ENCODE results near the gene PGP. TPM values are rescaled to one million over a fixed set of nuclear protein-coding genes. Genes with fewer than 3 reads are reported as not detected.

Gene PGP
- total and polyA plus RNA-seq, 4 experiments from 2014 or later = 7.8 to 27.3 (median 19.7) TPM

DNA sequence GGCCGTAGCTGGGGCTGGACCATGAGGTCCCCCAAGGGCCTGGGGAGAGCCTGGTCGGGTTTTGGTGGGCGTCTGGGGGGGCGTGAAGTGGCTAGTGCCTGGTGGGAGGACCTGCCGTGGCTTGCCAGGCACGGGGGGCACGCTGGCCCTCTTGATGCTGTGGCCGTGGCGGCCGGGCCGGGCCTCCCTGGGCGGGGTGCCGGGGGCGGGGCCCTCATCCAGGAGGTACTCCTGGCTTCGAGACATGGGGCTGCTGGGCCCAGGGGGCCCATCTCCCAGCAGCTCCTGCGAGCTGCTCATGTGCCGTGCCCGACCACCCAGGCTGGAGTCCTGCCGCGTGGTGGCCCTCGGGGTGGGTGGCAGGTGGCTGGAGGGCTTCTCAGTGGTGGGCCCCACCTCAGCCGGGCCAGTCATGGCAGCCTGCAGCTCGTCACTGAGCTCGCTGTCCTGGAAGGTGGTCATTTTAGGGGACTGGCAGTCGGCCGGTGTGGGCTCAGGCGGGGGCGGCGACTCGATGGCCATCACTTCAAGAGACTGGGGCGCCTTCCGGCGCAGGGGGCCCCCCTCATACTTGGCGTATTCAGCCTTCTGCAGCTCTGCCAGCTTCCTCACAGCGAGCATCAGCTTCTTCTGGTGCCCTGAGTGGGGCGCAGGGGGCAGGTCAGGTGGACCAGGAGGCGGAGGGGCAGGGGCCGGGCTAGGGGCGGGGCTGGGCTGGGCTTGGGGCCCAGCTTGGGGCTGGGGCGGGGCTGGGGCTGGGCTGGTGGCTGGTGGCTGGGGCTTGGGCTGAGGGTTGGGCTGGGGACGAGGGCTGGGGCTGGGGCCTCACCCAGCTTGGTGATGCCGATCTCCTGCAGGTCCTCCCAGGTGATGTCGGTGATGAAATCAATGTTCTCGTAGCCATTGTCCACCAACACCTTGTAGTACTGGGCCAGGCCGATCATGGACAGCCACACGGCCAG lies 33.4 kb downstream of the PGP start:
- Histone ChIP-seq H3K9me3 (ENCODE audit: control insufficient read depth in 1 of 2, low read length in 2 of 2) (no peaks in the 10 kb centered on the region), H3K4me3 (ENCODE audit: low read length in 2 of 2) (no peak overlapping the region), H3K36me3 (ENCODE audit: insufficient read depth, low read length) (no peaks in the 10 kb centered on the region), H3K27me3 (ENCODE audit: insufficient read depth, low read length) (no peaks in the 10 kb centered on the region), H3K4me1 (ENCODE audit: insufficient read depth, low read length) (no peaks in the 10 kb centered on the region), H3K27ac (ENCODE audit: low read depth, low read length) (no peak overlapping the region)
- Mint-ChIP-seq H3K27me3 (no peaks in the 10 kb centered on the region), H3K9me3 (no peaks in the 10 kb centered on the region), H3K4me1 (peaks cover 0 to 7% (median 2%) of the 10 kb centered on the region in 4 donors), H3K27ac (no peak overlapping the region), H3K4me3 (no peak overlapping the region), H3K36me3 (peaks cover 0 to under 1% of the 10 kb centered on the region in 2 donors)
- CTCF ChIA-PET (ENCODE audit: partially characterized antibody) = no interaction called here
- intact Hi-C loops (cut with micrococcal nuclease) = no loop called here
- no peak for DNase-seq
- POLR2A ChIA-PET (ENCODE audit: partially characterized antibody) = no interaction called here

DNA sequence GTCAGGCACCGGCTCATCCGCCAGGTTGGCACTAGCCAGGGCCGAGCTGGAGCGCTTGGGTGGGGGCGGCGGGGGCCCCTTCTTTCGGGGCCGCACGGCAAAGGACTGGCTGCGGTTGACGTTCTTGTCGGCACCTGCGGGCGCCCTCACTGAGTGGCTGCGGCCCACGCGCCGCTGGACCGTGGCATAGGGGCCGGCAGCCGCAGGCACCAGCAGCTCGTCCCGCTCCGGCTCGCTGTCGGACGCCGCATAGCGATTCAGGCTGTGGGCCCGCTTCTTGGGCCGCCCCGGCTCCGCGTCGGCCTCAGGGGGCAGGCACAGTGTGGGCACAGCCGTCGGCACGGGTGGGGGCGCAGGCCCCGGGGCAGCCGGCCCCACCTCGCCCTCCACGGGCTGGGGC lies 34.2 kb downstream of the PGP start:
- ChIA-PET CTCF (ENCODE audit: partially characterized antibody) (no interaction called here), POLR2A (ENCODE audit: partially characterized antibody) (no interaction called here)
- Histone ChIP-seq H3K9me3 (ENCODE audit: control insufficient read depth in 1 of 2, low read length in 2 of 2) (no peaks in the 10 kb centered on the region), H3K4me1 (ENCODE audit: insufficient read depth, low read length) (no peaks in the 10 kb centered on the region), H3K36me3 (ENCODE audit: insufficient read depth, low read length) (no peaks in the 10 kb centered on the region), H3K4me3 (ENCODE audit: low read length in 2 of 2) (no peak overlapping the region), H3K27me3 (ENCODE audit: insufficient read depth, low read length) (no peaks in the 10 kb centered on the region), H3K27ac (ENCODE audit: low read depth, low read length) (no peak overlapping the region)
- Mint-ChIP-seq H3K9me3 (no peaks in the 10 kb centered on the region), H3K4me1 (peaks cover 0 to 7% (median 2%) of the 10 kb centered on the region in 4 donors), H3K27me3 (no peaks in the 10 kb centered on the region), H3K4me3 (no peak overlapping the region), H3K36me3 (peaks cover 0 to 6% of the 10 kb centered on the region in 2 donors), H3K27ac (no peak overlapping the region)
- DNase-seq = no peak
- intact Hi-C loops (cut with micrococcal nuclease) = no loop called here

DNA sequence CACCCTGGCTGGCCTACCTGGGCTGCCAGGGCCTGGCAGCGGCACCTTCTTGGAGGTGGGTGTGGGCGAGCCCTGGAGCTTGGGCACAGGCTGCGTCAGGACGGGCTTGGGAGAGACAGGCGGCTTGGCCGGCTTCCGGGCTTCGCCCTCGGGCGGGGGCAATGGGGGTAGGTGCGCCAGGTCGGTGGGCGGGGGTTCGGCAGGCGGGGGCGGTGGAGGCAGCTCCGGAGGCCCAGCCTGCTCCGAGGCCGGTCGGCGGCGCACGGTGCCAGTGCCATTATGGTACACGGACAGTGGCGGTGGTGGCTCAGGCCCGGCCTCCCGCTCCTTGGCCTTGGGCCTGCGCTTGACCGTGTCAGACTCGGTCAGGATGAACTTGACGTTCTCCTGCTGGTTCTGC lies 35.1 kb downstream of the PGP start:
- Histone ChIP-seq H3K27ac (ENCODE audit: low read depth, low read length) (no peak overlapping the region), H3K4me1 (ENCODE audit: insufficient read depth, low read length) (no peaks in the 10 kb centered on the region), H3K36me3 (ENCODE audit: insufficient read depth, low read length) (no peaks in the 10 kb centered on the region), H3K9me3 (ENCODE audit: control insufficient read depth in 1 of 2, low read length in 2 of 2) (no peaks in the 10 kb centered on the region), H3K27me3 (ENCODE audit: insufficient read depth, low read length) (no peaks in the 10 kb centered on the region), H3K4me3 (ENCODE audit: low read length in 2 of 2) (no peak overlapping the region)
- H3K27me3 Mint-ChIP-seq = no peaks in the 10 kb centered on the region
- DNase-seq = no peak
- no peaks in the 10 kb centered on the region for H3K9me3 Mint-ChIP-seq
- H3K36me3 Mint-ChIP-seq = peaks cover 0 to 8% of the 10 kb centered on the region in 2 donors
- POLR2A ChIA-PET (ENCODE audit: partially characterized antibody) = no interaction called here
- H3K4me1 Mint-ChIP-seq = peaks cover 0 to 7% (median 2%) of the 10 kb centered on the region in 4 donors
- CTCF ChIA-PET (ENCODE audit: partially characterized antibody) = no interaction called here
- intact Hi-C loops (cut with micrococcal nuclease) = no loop called here
- no peak overlapping the region for H3K4me3 Mint-ChIP-seq
- no peak overlapping the region for H3K27ac Mint-ChIP-seq

DNA sequence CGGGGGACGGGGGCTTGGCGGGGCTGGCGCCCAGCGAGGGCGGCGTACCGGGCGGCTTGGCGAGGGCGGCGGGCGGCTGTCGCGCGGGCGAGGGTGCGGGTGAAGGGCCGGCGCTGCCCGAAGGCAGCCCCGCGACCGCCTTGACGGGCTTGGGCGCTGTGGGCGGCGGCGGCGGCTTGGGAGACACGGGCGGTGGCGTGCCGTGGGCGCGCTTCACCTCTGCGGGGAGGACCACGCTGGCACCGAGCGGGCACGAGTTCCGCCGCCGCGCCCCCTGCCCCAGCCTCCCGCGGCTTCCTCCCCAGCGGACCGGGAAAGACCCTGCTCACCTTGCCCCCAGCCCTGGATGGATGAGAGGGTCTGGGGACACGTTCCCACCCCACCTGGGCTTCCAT lies 35.5 kb downstream of the PGP start:
- peaks cover 0 to 7% (median 2%) of the 10 kb centered on the region in 4 donors for H3K4me1 Mint-ChIP-seq
- Histone ChIP-seq H3K27me3 (ENCODE audit: insufficient read depth, low read length) (no peaks in the 10 kb centered on the region), H3K4me3 (ENCODE audit: low read length in 2 of 2) (no peak overlapping the region), H3K9me3 (ENCODE audit: control insufficient read depth in 1 of 2, low read length in 2 of 2) (no peaks in the 10 kb centered on the region), H3K36me3 (ENCODE audit: insufficient read depth, low read length) (peaks cover 1% of the 10 kb centered on the region), H3K27ac (ENCODE audit: low read depth, low read length) (no peak overlapping the region), H3K4me1 (ENCODE audit: insufficient read depth, low read length) (no peaks in the 10 kb centered on the region)
- no peak overlapping the region for H3K27ac Mint-ChIP-seq
- intact Hi-C loops (cut with micrococcal nuclease) = no loop called here
- POLR2A ChIA-PET (ENCODE audit: partially characterized antibody) = no interaction called here
- no peak overlapping the region for H3K4me3 Mint-ChIP-seq
- H3K36me3 Mint-ChIP-seq = peaks cover 0 to 12% of the 10 kb centered on the region in 2 donors
- H3K27me3 Mint-ChIP-seq = no peaks in the 10 kb centered on the region
- CTCF ChIA-PET (ENCODE audit: partially characterized antibody) = no interaction called here
- H3K9me3 Mint-ChIP-seq = no peaks in the 10 kb centered on the region
- DNase-seq = no peak

DNA sequence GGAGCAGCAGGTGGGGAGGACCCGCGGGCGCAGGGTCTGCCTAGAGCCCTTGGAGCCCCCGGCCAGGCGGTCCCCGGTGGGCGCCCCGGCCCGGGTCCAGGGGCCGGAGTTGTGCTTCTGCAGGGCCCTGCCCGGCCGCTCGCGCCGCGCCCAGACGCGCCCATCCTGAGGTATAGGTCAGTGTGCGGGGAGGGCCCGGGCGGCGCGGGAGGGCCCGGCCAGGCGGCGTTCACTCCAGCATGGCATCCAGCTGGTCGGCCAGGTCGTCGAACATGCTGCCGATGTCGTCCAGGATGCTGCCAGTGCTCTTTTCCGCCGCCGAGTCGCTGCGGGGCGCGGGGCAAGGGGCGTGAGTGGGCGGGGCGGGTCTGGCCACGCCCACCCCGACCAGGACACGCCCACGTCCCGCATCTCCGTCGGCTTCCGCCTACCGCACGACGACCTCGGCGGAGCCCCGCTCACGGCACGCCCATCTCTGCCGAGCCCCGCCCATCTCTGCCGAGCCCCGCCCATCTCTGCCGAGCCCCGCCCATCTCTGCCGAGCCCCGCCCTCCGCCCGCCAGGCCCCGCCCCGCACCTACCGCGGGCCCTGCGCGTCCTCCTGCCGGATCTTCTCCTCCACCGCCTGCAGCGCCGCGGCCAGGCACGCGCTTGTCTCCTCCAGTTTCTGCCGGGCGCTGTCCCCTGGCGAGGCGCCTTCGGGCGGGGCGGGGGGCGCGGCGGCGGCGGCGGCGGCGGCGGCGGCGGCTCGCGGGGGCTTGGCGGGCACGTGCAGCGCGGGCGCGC lies 36.1 kb downstream of the PGP start:
- no peaks in the 10 kb centered on the region for H3K9me3 Mint-ChIP-seq
- no peaks in the 10 kb centered on the region for H3K27me3 ChIP-seq (ENCODE audit: insufficient read depth, low read length)
- DNase-seq = peak in 4 of 5 donors; percentile 28 to 56 (median 47)
- intact Hi-C loops (cut with micrococcal nuclease) = no loop called here
- H3K36me3 ChIP-seq (ENCODE audit: insufficient read depth, low read length) = peaks cover 4% of the 10 kb centered on the region
- no peak overlapping the region for H3K27ac Mint-ChIP-seq
- no peaks in the 10 kb centered on the region for H3K4me1 ChIP-seq (ENCODE audit: insufficient read depth, low read length)
- POLR2A ChIA-PET (ENCODE audit: partially characterized antibody) = interaction anchor here (1.4 kb wide), 1 partner anchor 23 kb away, joined by 3 read pairs; the partner anchor contains the start of gene TRAF7
- peaks cover 0 to 16% of the 10 kb centered on the region in 2 donors for H3K36me3 Mint-ChIP-seq
- H3K27ac ChIP-seq (ENCODE audit: low read depth, low read length) = no peak overlapping the region
- H3K4me1 Mint-ChIP-seq = peaks cover 0 to 7% (median 2%) of the 10 kb centered on the region in 4 donors
- CTCF ChIA-PET (ENCODE audit: partially characterized antibody) = no interaction called here
- H3K27me3 Mint-ChIP-seq = no peaks in the 10 kb centered on the region
- no peak overlapping the region for H3K4me3 Mint-ChIP-seq
- no peaks in the 10 kb centered on the region for H3K9me3 ChIP-seq (ENCODE audit: control insufficient read depth in 1 of 2, low read length in 2 of 2)
- no peak overlapping the region for H3K4me3 ChIP-seq (ENCODE audit: low read length in 2 of 2)

DNA sequence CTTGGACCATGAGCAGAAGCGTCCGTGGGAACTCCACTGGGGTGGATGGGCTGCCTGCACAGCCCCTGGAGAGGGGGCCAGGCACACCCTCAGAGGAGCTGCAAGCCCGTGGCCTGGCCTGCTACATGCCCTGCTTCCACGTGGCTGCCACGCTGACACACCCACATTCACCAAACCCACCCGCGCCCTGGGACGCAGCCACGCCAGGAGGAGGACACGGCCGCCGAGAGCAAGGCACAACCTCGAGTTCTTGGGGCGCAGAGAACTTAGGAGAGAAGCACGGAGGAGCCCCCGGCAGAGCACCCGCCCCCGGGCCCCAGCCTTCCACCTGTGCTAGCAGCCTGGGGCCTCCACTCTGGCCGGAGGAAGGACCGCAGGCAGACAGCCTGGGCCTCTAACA lies 37.1 kb downstream of the PGP start:
- ChIA-PET CTCF (ENCODE audit: partially characterized antibody) (no interaction called here), POLR2A (ENCODE audit: partially characterized antibody) (interaction anchor here (1.4 kb wide), 1 partner anchor 22 kb away, joined by 3 read pairs; the partner anchor contains the start of gene TRAF7)
- H3K36me3 ChIP-seq (ENCODE audit: insufficient read depth, low read length) = peaks cover 4% of the 10 kb centered on the region
- Mint-ChIP-seq H3K4me1 (peaks cover 0 to 7% (median 2%) of the 10 kb centered on the region in 4 donors), H3K9me3 (no peaks in the 10 kb centered on the region), H3K4me3 (no peak overlapping the region), H3K27me3 (no peaks in the 10 kb centered on the region), H3K36me3 (peaks cover 0 to 16% of the 10 kb centered on the region in 2 donors), H3K27ac (no peak overlapping the region)
- H3K27ac ChIP-seq (ENCODE audit: low read depth, low read length) = no peak overlapping the region
- intact Hi-C loops (cut with micrococcal nuclease) = no loop called here
- H3K4me3 ChIP-seq (ENCODE audit: low read length in 2 of 2) = no peak overlapping the region
- DNase-seq = no peak
- H3K4me1 ChIP-seq (ENCODE audit: insufficient read depth, low read length) = no peaks in the 10 kb centered on the region
- no peaks in the 10 kb centered on the region for H3K9me3 ChIP-seq (ENCODE audit: control insufficient read depth in 1 of 2, low read length in 2 of 2)
- H3K27me3 ChIP-seq (ENCODE audit: insufficient read depth, low read length) = no peaks in the 10 kb centered on the region

DNA sequence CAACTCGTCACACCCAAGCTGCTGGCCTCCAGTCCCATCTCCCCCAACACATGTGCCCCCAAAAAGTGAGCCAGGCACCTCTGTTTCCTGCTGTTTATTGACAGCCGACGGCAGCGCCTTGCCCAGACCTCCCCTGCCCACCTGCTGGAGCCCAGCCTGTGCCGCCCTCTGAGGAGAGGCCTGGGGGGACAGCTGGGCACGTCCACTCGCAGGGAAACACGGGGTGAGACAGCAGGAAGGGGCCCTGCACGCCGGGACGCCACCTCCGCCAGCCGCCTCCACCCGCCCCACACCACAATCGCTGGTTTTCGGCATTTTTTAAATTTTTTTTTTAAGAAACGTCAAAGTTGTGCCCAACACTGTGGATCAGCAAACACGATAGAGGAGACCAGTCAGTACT lies 37.5 kb downstream of the PGP start:
- Mint-ChIP-seq H3K9me3 (no peaks in the 10 kb centered on the region), H3K27me3 (no peaks in the 10 kb centered on the region), H3K36me3 (peaks cover 0 to 16% of the 10 kb centered on the region in 2 donors), H3K27ac (no peak overlapping the region), H3K4me3 (no peak overlapping the region), H3K4me1 (peaks cover 0 to 4% (median under 1%) of the 10 kb centered on the region in 4 donors)
- no peak overlapping the region for H3K27ac ChIP-seq (ENCODE audit: low read depth, low read length)
- ChIA-PET POLR2A (ENCODE audit: partially characterized antibody) (interaction anchor here (1.4 kb wide), 1 partner anchor 22 kb away, joined by 3 read pairs; the partner anchor contains the start of gene TRAF7), CTCF (ENCODE audit: partially characterized antibody) (no interaction called here)
- H3K27me3 ChIP-seq (ENCODE audit: insufficient read depth, low read length) = no peaks in the 10 kb centered on the region
- H3K9me3 ChIP-seq (ENCODE audit: control insufficient read depth in 1 of 2, low read length in 2 of 2) = no peaks in the 10 kb centered on the region
- no peak for DNase-seq
- H3K4me1 ChIP-seq (ENCODE audit: insufficient read depth, low read length) = no peaks in the 10 kb centered on the region
- H3K36me3 ChIP-seq (ENCODE audit: insufficient read depth, low read length) = peaks cover 4% of the 10 kb centered on the region
- no peak overlapping the region for H3K4me3 ChIP-seq (ENCODE audit: low read length in 2 of 2)
- intact Hi-C loops (cut with micrococcal nuclease) = no loop called here

All from CD4-positive, alpha-beta memory T cell (primary cell).